ENCODE results near the gene CACNA2D2.

DNA sequence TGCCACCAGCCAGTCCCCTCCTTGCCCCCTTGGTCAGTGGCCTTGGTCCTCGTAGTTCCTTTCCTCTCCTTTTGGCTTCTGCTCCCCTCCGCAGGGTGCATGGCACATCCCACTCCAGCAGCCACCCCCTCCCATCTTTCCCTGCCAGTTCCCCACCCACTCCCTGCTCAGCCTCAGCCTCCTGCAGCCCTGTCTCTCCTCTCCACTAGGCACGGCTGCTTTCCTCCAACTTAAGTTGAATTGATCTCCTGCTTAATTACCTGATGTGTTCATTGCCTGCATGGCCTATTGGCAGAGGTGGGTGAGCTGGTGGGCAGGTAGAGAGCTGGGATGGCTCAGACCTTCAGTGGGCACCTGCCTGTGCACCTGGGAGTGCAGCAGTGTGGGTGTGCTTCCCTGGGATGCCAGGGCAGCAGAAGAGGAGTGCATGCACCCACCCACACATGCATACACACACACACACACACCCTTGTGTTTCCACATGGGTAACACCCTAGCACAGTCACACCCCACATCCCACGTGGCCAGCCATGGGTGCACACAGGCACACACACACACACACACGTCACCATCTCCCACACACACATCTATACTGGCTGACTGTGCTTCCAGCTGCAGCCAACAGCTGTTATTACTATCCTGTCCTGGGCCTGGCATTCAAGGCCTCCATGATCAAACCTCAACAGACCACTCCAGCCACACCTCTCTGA lies 33.2 kb upstream of the CACNA2D2 start:
- TF ChIP-seq CTCF (conservative IDR thresholded peaks at IDR 0.05) (no peak), EZH2 (IDR thresholded peaks at IDR 0.05; ENCODE audit: low read depth) (no peak)

All from PC-9 (cell line).